Gastrocnemius medialis (tissue), 4 donors: Measurements from ENCODE around the gene MBD3L1.

Source experiments
- POLR2A ChIP-seq, 2 donors: fragments of 450-650 bp; IDR thresholded peaks; one replicate each; pipeline ENCODE4 v1.6.1; 2017; ENCODE audit warnings: antibody characterized with exemption in 2 of 2, mild to moderate bottlenecking in 2 of 2, moderate library complexity in 2 of 2
- TF ChIP-seq, protein P1 (sequence below), 5 experiments: fragments of 450-650 bp in 3 of 5; fragments of 200-600 bp in 2 of 5; sonication (generic) in 2 of 5; IDR thresholded peaks in 4 of 5; conservative IDR thresholded peaks in 1 of 5; 1 replicate in 4 of 5; 2 replicates in 1 of 5; pipeline ENCODE4 v1.5.1; 2016 to 2019; ENCODE audit warnings: antibody characterized with exemption in 5 of 5, mild to moderate bottlenecking in 3 of 5, moderate library complexity in 3 of 5

DNA sequence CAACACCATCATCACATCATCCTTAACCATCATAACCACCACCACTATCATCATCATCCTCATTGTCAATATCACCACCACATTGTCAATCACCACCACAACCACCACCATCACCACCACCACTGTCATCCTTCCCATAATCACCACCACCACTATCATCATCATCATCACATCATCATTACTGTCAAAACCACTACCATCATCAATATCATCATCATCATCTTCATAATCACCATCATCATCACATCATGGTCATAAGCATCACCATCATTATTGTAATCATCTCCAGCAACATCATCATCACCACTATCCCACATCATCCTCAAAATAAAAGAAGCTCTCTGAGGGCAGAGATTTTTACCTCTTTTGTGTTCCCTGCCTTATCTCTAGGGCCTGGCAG lies 52.2 kb downstream of the MBD3L1 start:
- no peak for TF ChIP-seq POLR2A (IDR thresholded peaks at IDR 0.05)
- TF ChIP-seq, protein P1, sequence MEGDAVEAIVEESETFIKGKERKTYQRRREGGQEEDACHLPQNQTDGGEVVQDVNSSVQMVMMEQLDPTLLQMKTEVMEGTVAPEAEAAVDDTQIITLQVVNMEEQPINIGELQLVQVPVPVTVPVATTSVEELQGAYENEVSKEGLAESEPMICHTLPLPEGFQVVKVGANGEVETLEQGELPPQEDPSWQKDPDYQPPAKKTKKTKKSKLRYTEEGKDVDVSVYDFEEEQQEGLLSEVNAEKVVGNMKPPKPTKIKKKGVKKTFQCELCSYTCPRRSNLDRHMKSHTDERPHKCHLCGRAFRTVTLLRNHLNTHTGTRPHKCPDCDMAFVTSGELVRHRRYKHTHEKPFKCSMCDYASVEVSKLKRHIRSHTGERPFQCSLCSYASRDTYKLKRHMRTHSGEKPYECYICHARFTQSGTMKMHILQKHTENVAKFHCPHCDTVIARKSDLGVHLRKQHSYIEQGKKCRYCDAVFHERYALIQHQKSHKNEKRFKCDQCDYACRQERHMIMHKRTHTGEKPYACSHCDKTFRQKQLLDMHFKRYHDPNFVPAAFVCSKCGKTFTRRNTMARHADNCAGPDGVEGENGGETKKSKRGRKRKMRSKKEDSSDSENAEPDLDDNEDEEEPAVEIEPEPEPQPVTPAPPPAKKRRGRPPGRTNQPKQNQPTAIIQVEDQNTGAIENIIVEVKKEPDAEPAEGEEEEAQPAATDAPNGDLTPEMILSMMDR (IDR thresholded peaks at IDR 0.05 in 4 of 5, conservative IDR thresholded peaks at IDR 0.05 in 1 of 5) = no peak
